ENCODE data around the gene PTPA.

The PTPA gene

GRCh38 chr9:129172816-129173215 lies 61.6 kb downstream of the PTPA start:
- no peak for ATAC-seq
- TF ChIP-seq ZC3H10 (CRISPR knock-in tag; IDR thresholded peaks at IDR 0.05) (no peak), ARNTL (CRISPR knock-in tag; IDR thresholded peaks at IDR 0.05; ENCODE audit: borderline replicate concordance, low read depth) (no peak), PPARA (CRISPR knock-in tag; IDR thresholded peaks at IDR 0.05; ENCODE audit: borderline replicate concordance) (no peak), GLIS3 (CRISPR knock-in tag; IDR thresholded peaks at IDR 0.05) (no peak), ZFP3 (CRISPR knock-in tag; IDR thresholded peaks at IDR 0.05) (no peak), ESRRG (CRISPR knock-in tag; IDR thresholded peaks at IDR 0.05) (no peak), ZNF565 (CRISPR knock-in tag; conservative IDR thresholded peaks at IDR 0.05; ENCODE audit: low read depth) (no peak), ZNF8 (CRISPR knock-in tag; IDR thresholded peaks at IDR 0.05) (no peak), ISL1 (CRISPR knock-in tag; IDR thresholded peaks at IDR 0.05) (no peak), CREB5 (CRISPR knock-in tag; IDR thresholded peaks at IDR 0.05; ENCODE audit: low read depth) (no peak), ZNF70 (CRISPR knock-in tag; IDR thresholded peaks at IDR 0.05) (no peak)
- TF ChIP-seq, protein P1, sequence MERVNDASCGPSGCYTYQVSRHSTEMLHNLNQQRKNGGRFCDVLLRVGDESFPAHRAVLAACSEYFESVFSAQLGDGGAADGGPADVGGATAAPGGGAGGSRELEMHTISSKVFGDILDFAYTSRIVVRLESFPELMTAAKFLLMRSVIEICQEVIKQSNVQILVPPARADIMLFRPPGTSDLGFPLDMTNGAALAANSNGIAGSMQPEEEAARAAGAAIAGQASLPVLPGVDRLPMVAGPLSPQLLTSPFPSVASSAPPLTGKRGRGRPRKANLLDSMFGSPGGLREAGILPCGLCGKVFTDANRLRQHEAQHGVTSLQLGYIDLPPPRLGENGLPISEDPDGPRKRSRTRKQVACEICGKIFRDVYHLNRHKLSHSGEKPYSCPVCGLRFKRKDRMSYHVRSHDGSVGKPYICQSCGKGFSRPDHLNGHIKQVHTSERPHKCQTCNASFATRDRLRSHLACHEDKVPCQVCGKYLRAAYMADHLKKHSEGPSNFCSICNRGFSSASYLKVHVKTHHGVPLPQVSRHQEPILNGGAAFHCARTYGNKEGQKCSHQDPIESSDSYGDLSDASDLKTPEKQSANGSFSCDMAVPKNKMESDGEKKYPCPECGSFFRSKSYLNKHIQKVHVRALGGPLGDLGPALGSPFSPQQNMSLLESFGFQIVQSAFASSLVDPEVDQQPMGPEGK (CRISPR knock-in tag; IDR thresholded peaks at IDR 0.05; ENCODE audit: borderline replicate concordance): no peak
- TF ChIP-seq, protein P2, sequence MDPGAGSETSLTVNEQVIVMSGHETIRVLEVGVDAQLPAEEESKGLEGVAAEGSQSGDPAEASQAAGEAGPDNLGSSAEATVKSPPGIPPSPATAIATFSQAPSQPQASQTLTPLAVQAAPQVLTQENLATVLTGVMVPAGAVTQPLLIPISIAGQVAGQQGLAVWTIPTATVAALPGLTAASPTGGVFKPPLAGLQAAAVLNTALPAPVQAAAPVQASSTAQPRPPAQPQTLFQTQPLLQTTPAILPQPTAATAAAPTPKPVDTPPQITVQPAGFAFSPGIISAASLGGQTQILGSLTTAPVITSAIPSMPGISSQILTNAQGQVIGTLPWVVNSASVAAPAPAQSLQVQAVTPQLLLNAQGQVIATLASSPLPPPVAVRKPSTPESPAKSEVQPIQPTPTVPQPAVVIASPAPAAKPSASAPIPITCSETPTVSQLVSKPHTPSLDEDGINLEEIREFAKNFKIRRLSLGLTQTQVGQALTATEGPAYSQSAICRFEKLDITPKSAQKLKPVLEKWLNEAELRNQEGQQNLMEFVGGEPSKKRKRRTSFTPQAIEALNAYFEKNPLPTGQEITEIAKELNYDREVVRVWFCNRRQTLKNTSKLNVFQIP (CRISPR knock-in tag; IDR thresholded peaks at IDR 0.05; ENCODE audit: borderline replicate concordance, low read depth): no peak
- TF ChIP-seq, protein P3, sequence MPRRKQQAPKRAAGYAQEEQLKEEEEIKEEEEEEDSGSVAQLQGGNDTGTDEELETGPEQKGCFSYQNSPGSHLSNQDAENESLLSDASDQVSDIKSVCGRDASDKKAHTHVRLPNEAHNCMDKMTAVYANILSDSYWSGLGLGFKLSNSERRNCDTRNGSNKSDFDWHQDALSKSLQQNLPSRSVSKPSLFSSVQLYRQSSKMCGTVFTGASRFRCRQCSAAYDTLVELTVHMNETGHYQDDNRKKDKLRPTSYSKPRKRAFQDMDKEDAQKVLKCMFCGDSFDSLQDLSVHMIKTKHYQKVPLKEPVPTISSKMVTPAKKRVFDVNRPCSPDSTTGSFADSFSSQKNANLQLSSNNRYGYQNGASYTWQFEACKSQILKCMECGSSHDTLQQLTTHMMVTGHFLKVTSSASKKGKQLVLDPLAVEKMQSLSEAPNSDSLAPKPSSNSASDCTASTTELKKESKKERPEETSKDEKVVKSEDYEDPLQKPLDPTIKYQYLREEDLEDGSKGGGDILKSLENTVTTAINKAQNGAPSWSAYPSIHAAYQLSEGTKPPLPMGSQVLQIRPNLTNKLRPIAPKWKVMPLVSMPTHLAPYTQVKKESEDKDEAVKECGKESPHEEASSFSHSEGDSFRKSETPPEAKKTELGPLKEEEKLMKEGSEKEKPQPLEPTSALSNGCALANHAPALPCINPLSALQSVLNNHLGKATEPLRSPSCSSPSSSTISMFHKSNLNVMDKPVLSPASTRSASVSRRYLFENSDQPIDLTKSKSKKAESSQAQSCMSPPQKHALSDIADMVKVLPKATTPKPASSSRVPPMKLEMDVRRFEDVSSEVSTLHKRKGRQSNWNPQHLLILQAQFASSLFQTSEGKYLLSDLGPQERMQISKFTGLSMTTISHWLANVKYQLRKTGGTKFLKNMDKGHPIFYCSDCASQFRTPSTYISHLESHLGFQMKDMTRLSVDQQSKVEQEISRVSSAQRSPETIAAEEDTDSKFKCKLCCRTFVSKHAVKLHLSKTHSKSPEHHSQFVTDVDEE (CRISPR knock-in tag; IDR thresholded peaks at IDR 0.05): no peak

- peak; percentile 0; the same call in 2 of the 3 replicates for ATAC-seq
- TF ChIP-seq, protein P2 (CRISPR knock-in tag; IDR thresholded peaks at IDR 0.05; ENCODE audit: borderline replicate concordance, low read depth): no peak
- TF ChIP-seq ISL1 (CRISPR knock-in tag; IDR thresholded peaks at IDR 0.05): no peak
- no peak for TF ChIP-seq OSR1 (CRISPR knock-in tag; IDR thresholded peaks at IDR 0.05)
- no peak for TF ChIP-seq ZNF565 (CRISPR knock-in tag; conservative IDR thresholded peaks at IDR 0.05; ENCODE audit: low read depth)
- TF ChIP-seq ZC3H10 (CRISPR knock-in tag; IDR thresholded peaks at IDR 0.05): no peak
- no peak for TF ChIP-seq CSRNP3 (CRISPR knock-in tag; IDR thresholded peaks at IDR 0.05)
- TF ChIP-seq ARNTL (CRISPR knock-in tag; IDR thresholded peaks at IDR 0.05; ENCODE audit: borderline replicate concordance, low read depth): no peak
- TF ChIP-seq, protein P1 (CRISPR knock-in tag; IDR thresholded peaks at IDR 0.05; ENCODE audit: borderline replicate concordance): no peak
- no peak for TF ChIP-seq SNAI2 (CRISPR knock-in tag; IDR thresholded peaks at IDR 0.05)
- no peak for TF ChIP-seq BACH2 (CRISPR knock-in tag; IDR thresholded peaks at IDR 0.05; ENCODE audit: borderline replicate concordance)
Observed at GRCh38 chr9:129173296-129174101, 62.3 kb downstream of the PTPA start.

Measured in SK-N-SH treated with all-trans-retinoic acid at 6 μM for 48 hours (cell line).